Measurements from ENCODE around the gene ATXN1. TPM values are rescaled to one million over a fixed set of nuclear protein-coding genes. Genes with fewer than 3 reads are reported as not detected.

The ATXN1 gene
- total RNA-seq, 4 donors from 2014 or later: 26.4 to 46.4 (median 36.1) TPM

DNA sequence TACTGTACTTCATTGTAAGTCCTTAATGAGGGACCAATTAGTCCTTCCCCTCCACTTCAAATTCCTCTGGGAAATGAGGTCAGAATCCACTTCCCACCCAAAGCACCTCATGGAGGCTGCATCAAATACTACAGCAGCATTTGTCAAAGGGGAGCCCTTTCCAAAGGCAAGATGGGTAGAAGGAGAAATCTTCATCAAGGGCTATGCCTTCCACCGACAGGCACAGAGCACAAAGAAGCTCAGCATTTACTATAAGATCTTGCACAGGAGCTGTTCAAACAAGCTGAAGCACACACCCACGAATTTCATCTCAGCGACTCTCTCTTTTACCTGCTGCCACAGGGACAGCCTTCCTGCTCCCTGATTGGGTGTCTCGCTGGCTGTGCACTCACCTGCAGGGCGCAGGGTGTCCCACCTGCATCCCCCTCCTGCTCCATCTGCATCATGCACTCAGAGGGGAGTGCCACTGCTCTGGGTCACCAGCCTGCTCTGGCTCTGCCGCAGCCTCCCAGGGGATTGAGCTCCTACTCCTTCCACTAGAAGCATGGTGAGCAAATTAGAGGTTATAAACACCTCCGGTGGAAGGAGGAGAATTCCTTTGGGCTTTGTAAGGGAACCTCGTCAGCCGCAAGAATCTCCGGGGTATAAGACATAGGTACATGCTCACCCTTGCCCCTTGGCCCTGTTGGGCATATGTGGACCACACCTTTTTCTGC, 164.5 kb downstream of the ATXN1 start:
- TF ChIP-seq CTCF (IDR thresholded peaks at IDR 0.05): no peak
- no peak for DNase-seq (ENCODE audit: low spot score)
- ATAC-seq (ENCODE audit: low FRiP score): no peak

DNA sequence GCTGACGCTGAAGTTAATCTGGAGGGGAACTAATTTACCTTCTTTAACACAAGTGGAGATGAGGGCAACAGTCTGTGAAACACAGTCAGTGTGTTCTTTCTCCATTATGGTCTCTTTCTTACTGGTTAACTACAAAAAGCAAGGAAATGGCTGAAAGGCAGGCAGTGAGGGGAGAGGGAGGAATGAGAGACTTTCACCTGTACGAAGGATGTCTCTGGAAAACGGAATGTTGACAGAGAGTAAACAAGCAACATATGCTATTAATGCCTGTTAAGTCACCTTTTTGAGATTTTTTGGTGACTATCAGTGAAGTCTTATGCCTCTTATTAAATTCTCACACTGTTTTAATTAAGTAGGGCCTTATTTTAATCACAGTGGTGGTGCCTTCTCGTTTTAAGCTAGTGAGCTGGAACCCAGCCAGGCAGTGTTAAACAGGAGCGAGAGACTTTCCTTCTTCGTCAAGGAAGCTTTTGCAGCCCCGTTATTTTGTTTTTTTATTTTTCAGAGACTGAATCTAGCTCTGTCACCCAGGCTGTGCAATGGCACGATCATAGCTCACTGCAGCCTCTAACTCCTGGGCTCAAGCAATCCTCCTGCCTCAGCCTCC, 165.6 kb downstream of the ATXN1 start:
- DNase-seq (ENCODE audit: low spot score) (no peak), ATAC-seq (ENCODE audit: low FRiP score) (no peak)
- no peak for TF ChIP-seq CTCF (IDR thresholded peaks at IDR 0.05)

GRCh38 chr6:16594849-16595248, 166.4 kb downstream of the ATXN1 start:
- no peak for ATAC-seq (ENCODE audit: low FRiP score)
- TF ChIP-seq CTCF (IDR thresholded peaks at IDR 0.05): no peak
- DNase-seq (ENCODE audit: low spot score): no peak

DNA sequence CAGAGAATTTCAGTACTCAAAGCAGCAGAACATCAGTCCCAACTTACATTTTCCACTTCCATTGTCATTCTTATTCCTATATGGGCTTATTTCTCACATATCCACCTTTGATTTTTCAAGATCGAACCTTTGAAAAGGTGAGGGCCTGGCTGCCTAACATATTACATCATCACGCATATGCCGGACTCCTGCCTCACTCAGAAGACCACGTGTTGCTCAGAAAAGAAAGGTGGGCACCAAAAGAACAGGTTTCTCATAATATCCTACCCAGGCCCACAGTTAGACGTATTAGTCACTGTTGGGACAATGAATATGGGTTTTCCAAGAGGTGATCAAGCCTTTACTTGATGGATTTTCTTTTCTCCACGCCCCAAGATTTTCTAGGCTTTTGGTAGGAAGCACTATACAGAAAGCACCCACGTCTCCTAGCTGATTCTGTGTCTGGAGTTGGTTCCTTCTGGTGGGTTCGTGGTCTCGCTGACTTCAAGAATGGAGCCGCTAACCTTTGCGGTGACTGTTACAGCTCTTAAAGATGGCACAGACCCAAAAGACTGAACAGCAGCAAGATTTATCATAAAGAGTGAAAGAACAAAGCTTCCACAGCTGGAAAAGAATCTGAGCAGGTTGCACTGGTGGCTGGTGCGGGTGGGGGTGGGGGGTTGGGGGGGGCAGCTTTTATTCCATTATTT, 168.9 kb downstream of the ATXN1 start:
- TF ChIP-seq CTCF (IDR thresholded peaks at IDR 0.05): no peak
- DNase-seq (ENCODE audit: low spot score) (no peak), ATAC-seq (ENCODE audit: low FRiP score) (no peak)

DNA sequence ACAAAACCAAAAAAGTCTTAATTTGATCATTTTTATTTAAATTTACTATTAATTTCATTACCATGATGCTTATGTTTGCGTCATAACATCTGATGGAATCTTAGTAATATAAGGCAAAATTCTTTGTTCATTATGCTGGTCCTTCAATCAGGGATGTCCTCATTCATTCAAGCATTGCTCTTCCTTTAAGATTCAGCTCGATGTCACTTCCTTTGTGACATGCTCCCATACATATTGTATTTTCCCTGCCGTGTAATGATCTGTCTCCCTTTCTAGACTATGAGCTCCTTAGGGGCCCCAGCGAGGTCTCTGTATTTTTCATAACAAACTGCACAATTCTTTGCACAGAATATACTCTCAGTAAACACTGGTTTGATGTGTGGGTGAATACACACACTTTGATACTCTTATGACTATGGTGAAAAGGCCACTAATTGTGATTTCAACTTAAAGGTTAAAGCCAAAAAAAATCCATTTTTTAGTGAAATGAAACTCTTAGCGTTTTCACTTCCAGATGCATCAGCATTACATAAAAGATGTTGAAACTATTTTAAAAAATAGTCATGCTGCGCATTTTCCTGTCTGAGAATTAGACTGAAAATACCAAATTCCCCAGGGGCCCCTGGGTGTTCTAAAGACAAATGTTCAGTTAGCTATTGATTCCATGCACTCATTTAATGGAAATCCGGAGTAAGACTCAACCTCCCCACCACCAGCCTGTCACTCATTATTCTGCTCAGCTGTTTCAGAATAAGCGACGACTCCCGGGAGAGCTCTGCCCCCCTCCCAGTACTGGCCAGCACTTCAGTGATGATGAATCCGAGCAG, 169.7 kb downstream of the ATXN1 start:
- no peak for TF ChIP-seq CTCF (IDR thresholded peaks at IDR 0.05)
- DNase-seq (ENCODE audit: low spot score) (no peak), ATAC-seq (ENCODE audit: low FRiP score) (no peak)

DNA sequence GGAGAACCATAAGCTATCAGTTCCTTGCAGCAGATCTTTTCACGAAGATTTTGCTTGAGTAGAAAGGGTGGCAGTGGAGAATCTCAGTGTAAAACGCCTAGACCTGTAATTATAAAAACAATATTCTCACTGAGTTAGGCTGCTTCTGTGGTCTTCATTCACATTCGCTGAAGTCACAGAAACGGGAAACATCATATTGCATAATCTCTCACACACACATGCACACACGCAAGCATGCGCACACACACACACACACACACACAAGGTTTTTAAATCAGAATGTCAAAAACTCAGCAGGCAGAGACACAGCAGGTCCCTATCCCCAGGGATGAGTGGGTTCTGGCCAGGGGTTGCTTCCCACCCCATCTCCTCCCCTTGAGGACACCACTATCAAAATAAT, 175.5 kb downstream of the ATXN1 start:
- DNase-seq (ENCODE audit: low spot score): no peak
- ATAC-seq (ENCODE audit: low FRiP score): no peak
- no peak for TF ChIP-seq CTCF (IDR thresholded peaks at IDR 0.05)
